ENCODE results near the gene PNPLA6.

DNA sequence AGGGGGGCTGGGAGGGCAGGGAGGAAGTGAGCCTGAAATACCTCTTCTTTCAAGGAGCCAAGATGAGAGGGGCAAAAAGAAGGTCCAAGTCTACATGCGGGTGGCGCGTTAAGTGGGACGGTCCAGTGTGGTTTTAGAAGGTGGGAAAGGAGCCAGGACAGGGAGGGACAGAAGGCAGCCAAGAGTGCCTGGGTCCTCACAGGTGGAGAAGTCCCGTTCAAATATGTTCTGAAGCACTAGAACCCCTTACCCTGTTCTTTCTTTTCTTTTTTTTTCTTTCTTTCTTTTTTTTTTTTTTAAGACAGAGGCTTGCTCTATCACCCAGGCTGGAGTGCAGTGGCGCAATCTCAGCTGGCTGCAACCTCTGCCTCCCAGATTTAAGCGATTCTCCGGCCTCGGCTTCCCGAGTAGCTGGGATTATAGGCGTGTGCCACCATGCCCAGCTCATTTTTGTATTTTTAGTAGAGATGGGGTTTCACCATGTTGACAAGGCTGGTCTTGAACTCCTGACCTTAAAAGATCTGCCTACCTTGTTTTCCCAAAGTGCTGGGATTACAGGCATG is 67.5 kb downstream of the PNPLA6 start:
- TF ChIP-seq, protein P1, sequence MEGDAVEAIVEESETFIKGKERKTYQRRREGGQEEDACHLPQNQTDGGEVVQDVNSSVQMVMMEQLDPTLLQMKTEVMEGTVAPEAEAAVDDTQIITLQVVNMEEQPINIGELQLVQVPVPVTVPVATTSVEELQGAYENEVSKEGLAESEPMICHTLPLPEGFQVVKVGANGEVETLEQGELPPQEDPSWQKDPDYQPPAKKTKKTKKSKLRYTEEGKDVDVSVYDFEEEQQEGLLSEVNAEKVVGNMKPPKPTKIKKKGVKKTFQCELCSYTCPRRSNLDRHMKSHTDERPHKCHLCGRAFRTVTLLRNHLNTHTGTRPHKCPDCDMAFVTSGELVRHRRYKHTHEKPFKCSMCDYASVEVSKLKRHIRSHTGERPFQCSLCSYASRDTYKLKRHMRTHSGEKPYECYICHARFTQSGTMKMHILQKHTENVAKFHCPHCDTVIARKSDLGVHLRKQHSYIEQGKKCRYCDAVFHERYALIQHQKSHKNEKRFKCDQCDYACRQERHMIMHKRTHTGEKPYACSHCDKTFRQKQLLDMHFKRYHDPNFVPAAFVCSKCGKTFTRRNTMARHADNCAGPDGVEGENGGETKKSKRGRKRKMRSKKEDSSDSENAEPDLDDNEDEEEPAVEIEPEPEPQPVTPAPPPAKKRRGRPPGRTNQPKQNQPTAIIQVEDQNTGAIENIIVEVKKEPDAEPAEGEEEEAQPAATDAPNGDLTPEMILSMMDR (IDR thresholded peaks at IDR 0.05) = no peak
- TF ChIP-seq POLR2AphosphoS5 (IDR thresholded peaks at IDR 0.05) (no peak), EP300 (IDR thresholded peaks at IDR 0.05) (no peak)
